Osteocyte (in vitro differentiated cells): ENCODE results near the gene UROC1. TPM values are rescaled to one million over a fixed set of nuclear protein-coding genes. Genes with fewer than 3 reads are reported as not detected.

Experiments used
- DNase-seq: peaks from one replicate; pipeline ENCODE4 v3.0.0; 2021; ENCODE audit warnings: mixed read lengths; ENCODE audit not compliant: unreplicated experiment; ENCODE audit errors: extremely low spot score
- H3K27ac Mint-ChIP-seq: one replicate; pipeline ENCODE4 v1.8.0; 2021; ENCODE audit warnings: mild to moderate bottlenecking, mixed read lengths; ENCODE audit not compliant: unreplicated experiment
- H3K27me3 Mint-ChIP-seq: one replicate; pipeline ENCODE4 v1.8.0; 2021; ENCODE audit warnings: mixed read lengths; ENCODE audit not compliant: unreplicated experiment
- H3K36me3 Mint-ChIP-seq: one replicate; pipeline ENCODE4 v1.8.0; 2021; ENCODE audit warnings: mixed read lengths; ENCODE audit not compliant: unreplicated experiment
- H3K4me1 Mint-ChIP-seq: one replicate; pipeline ENCODE4 v1.8.0; 2021; ENCODE audit warnings: mixed read lengths; ENCODE audit not compliant: unreplicated experiment
- H3K4me3 Mint-ChIP-seq: one replicate; pipeline ENCODE4 v1.8.0; 2021; ENCODE audit warnings: mild to moderate bottlenecking, moderate library complexity, mixed read lengths; ENCODE audit not compliant: unreplicated experiment
- H3K9me3 Mint-ChIP-seq: one replicate; pipeline ENCODE4 v1.8.0; 2021; ENCODE audit warnings: mixed read lengths; ENCODE audit not compliant: unreplicated experiment
- CTCF ChIP-seq: fragments of 200-600 bp; sonication (generic); IDR thresholded peaks from 2 replicates; pipeline ENCODE4 v1.5.0; 2021; ENCODE audit warnings: antibody characterized with exemption, mild to moderate bottlenecking, moderate library complexity
- total RNA-seq: library from RNA; stranded (reverse); gene quantifications from 2 replicates; pipeline ENCODE4 v1.2.1, GENCODE V29; 2021

UROC1 gene
- total RNA-seq, 1 donor from 2014 or later = not detected

GRCh38 chr3:126507886-126508285, 9.7 kb downstream of the UROC1 start:
- peaks cover 17% of the 10 kb centered on the region for H3K27me3 Mint-ChIP-seq
- no peak for DNase-seq
- H3K4me3 Mint-ChIP-seq = no peak overlapping the region
- no peaks in the 10 kb centered on the region for H3K9me3 Mint-ChIP-seq
- no peaks in the 10 kb centered on the region for H3K36me3 Mint-ChIP-seq
- peaks cover 2% of the 10 kb centered on the region for H3K4me1 Mint-ChIP-seq
- no peak overlapping the region for H3K27ac Mint-ChIP-seq
- no peak for TF ChIP-seq CTCF

- Mint-ChIP-seq H3K9me3 (no peaks in the 10 kb centered on the region), H3K27ac (no peak overlapping the region), H3K4me3 (no peak overlapping the region), H3K4me1 (peaks cover 2% of the 10 kb centered on the region), H3K36me3 (no peaks in the 10 kb centered on the region), H3K27me3 (peaks cover 17% of the 10 kb centered on the region)
- no peak for TF ChIP-seq CTCF
- no peak for DNase-seq
Observed at GRCh38 chr3:126503701-126504100, 13.9 kb downstream of the UROC1 start.

- Mint-ChIP-seq H3K27ac (no peak overlapping the region), H3K9me3 (no peaks in the 10 kb centered on the region), H3K4me3 (no peak overlapping the region), H3K4me1 (no peaks in the 10 kb centered on the region), H3K27me3 (peaks cover 17% of the 10 kb centered on the region), H3K36me3 (no peaks in the 10 kb centered on the region)
- DNase-seq = no peak
- no peak for TF ChIP-seq CTCF
Observed at GRCh38 chr3:126502656-126503055, 14.9 kb downstream of the UROC1 start.

- no peaks in the 10 kb centered on the region for H3K36me3 Mint-ChIP-seq
- H3K27me3 Mint-ChIP-seq = peaks cover 17% of the 10 kb centered on the region
- no peak overlapping the region for H3K27ac Mint-ChIP-seq
- DNase-seq = no peak
- H3K9me3 Mint-ChIP-seq = no peaks in the 10 kb centered on the region
- no peaks in the 10 kb centered on the region for H3K4me1 Mint-ChIP-seq
- no peak overlapping the region for H3K4me3 Mint-ChIP-seq
- TF ChIP-seq CTCF = no peak
Observed at GRCh38 chr3:126501736-126502135, 15.8 kb downstream of the UROC1 start.

GRCh38 chr3:126501054-126501453, 16.5 kb downstream of the UROC1 start:
- no peaks in the 10 kb centered on the region for H3K36me3 Mint-ChIP-seq
- no peaks in the 10 kb centered on the region for H3K9me3 Mint-ChIP-seq
- no peak overlapping the region for H3K4me3 Mint-ChIP-seq
- no peak for TF ChIP-seq CTCF
- peaks cover 14% of the 10 kb centered on the region for H3K27me3 Mint-ChIP-seq
- H3K4me1 Mint-ChIP-seq = no peaks in the 10 kb centered on the region
- no peak for DNase-seq
- H3K27ac Mint-ChIP-seq = no peak overlapping the region
